Bronchial epithelial cell (primary cell): ENCODE results near the gene CPS1. TPM values are rescaled to one million over a fixed set of nuclear protein-coding genes. Genes with fewer than 3 reads are reported as not detected.

ENCODE experiments used
- DNase-seq: peaks from one replicate; pipeline ENCODE4 v3.0.0-alpha.2; 2010; ENCODE audit warnings: low read depth
- FAIRE-seq: peaks from 2 replicates; lab custom pipeline; 2011; peaks lifted over from hg19 to GRCh38; lab: Jason Lieb, UNC
- H3K27me3 ChIP-seq: 2 replicates; pipeline ENCODE4 v1.5.1; 2011; ENCODE audit warnings: low read length; ENCODE audit not compliant: control insufficient read depth, insufficient read depth
- H3K36me3 ChIP-seq: 2 replicates; pipeline ENCODE4 v1.5.1; 2011; ENCODE audit warnings: low read length; ENCODE audit not compliant: control insufficient read depth, insufficient read depth
- H3K4me3 ChIP-seq: 2 replicates; pipeline ENCODE4 v1.5.1; 2011; ENCODE audit warnings: mild to moderate bottlenecking, low read depth, low read length, control low read depth
- total RNA-seq: library from RNA; depleted of rRNA; stranded (reverse); fragments of >200 nt; gene quantifications from 2 replicates; pipeline ENCODE4 v1.2.1, GENCODE V29; 2014
- TF ChIP-seq, protein P1 (sequence below): IDR thresholded peaks from 2 replicates; pipeline ENCODE4 v1.5.1; 2011; ENCODE audit warnings: mild to moderate bottlenecking, moderate library complexity, low read length, control low read depth, inconsistent platforms; ENCODE audit not compliant: insufficient read depth, severe bottlenecking

Gene CPS1
- total RNA-seq, 1 donor from 2014 or later: 12.6 TPM

DNA sequence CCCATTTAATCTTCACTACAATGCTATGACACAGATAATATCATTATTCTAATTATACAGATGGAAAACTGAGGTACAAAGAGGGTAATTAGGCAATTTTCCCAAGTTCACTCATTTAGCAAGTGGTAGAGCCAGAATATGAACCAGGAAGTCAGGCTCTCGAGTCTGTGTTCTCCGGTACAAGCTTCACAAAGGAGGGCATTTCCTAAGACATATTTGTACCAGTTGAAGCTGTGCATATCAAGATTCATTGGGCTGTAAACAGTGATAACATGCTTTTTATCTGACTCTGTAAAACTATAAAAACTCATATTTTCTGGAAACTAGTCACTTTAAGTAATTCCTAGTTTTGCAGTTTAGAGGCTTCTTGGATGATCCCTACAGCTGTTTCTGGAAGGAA, 23.0 kb upstream of the CPS1 start:
- no peak overlapping the region for H3K4me3 ChIP-seq
- H3K36me3 ChIP-seq: no peaks in the 10 kb centered on the region
- TF ChIP-seq, protein P1, sequence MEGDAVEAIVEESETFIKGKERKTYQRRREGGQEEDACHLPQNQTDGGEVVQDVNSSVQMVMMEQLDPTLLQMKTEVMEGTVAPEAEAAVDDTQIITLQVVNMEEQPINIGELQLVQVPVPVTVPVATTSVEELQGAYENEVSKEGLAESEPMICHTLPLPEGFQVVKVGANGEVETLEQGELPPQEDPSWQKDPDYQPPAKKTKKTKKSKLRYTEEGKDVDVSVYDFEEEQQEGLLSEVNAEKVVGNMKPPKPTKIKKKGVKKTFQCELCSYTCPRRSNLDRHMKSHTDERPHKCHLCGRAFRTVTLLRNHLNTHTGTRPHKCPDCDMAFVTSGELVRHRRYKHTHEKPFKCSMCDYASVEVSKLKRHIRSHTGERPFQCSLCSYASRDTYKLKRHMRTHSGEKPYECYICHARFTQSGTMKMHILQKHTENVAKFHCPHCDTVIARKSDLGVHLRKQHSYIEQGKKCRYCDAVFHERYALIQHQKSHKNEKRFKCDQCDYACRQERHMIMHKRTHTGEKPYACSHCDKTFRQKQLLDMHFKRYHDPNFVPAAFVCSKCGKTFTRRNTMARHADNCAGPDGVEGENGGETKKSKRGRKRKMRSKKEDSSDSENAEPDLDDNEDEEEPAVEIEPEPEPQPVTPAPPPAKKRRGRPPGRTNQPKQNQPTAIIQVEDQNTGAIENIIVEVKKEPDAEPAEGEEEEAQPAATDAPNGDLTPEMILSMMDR: no peak
- FAIRE-seq (no peak), DNase-seq (no peak)
- no peaks in the 10 kb centered on the region for H3K27me3 ChIP-seq

DNA sequence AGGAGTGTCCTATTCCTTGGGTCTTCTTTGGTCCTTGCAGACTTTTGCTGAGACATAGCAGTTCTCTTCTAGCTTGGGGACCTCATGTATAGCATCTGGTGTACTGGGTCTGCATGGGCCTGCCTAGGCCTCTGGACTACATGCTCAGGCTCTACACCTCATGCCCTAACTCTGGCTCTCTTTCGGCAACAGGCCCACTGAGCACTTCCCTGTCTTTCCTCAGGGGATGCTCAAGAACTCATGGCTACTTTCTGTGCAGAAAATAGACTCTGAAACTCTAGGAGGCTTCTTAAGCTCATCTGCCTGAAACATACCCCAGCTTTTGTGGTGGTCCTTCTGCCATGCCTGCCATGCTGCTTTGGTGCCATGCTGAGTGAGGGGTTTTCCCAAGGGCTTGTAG, 21.5 kb upstream of the CPS1 start:
- Histone ChIP-seq H3K27me3 (no peaks in the 10 kb centered on the region), H3K4me3 (no peak overlapping the region), H3K36me3 (no peaks in the 10 kb centered on the region)
- TF ChIP-seq, protein P1: no peak
- FAIRE-seq (no peak), DNase-seq (no peak)

DNA sequence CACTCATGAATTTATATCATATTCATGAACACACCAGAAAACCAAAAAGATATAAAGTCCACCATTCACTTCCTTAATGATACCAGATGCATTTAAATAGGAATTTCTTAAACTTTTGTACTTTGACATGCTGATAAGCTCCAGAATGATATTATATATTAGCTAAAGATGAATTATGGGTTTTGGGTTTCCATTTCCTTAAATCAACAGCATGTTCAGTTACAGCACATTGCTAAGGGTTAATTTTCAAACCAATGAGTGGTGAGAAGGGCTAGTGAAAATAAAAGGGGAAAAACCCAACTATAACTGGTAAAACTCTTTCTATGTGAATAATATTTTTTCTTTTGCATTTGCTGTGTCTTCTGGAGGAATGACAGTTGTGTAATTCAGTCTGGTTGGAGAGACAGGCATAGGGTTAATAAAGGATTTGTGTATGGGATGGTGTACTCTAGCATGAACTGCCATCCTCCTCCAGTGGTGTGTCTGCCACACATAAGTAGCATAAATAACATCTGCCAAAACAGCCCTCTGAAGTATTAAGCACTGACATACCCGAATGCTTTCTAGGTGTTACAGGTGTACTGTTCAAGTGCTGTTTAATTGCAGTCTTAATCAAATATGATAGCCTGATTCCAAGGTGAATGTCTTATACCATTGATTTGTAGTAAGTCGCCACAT, 19.3 kb upstream of the CPS1 start:
- H3K36me3 ChIP-seq: no peaks in the 10 kb centered on the region
- H3K4me3 ChIP-seq: no peak overlapping the region
- H3K27me3 ChIP-seq: no peaks in the 10 kb centered on the region
- FAIRE-seq (no peak), DNase-seq (no peak)
- TF ChIP-seq, protein P1: no peak

DNA sequence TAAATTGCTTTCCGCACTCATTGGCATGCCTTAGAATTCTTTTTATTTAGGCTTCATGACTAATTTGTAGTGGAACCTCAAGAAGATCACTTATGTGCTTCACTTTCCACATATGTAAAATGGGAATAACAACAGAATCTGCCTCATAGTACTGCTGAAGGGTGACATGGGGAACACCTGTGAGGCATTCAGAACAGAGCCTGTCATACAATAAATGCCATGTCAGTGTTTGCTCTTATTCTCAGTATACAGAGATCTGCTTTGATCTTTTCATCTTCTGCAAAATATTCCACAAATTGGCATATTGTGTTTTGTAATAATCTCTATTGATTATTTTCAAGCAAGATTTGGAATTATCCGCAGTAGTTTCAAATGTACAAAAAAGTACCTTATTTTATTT, 17.4 kb upstream of the CPS1 start:
- FAIRE-seq: no peak
- no peak for DNase-seq
- TF ChIP-seq, protein P1: no peak
- H3K36me3 ChIP-seq: no peaks in the 10 kb centered on the region
- no peak overlapping the region for H3K4me3 ChIP-seq
- no peaks in the 10 kb centered on the region for H3K27me3 ChIP-seq

DNA sequence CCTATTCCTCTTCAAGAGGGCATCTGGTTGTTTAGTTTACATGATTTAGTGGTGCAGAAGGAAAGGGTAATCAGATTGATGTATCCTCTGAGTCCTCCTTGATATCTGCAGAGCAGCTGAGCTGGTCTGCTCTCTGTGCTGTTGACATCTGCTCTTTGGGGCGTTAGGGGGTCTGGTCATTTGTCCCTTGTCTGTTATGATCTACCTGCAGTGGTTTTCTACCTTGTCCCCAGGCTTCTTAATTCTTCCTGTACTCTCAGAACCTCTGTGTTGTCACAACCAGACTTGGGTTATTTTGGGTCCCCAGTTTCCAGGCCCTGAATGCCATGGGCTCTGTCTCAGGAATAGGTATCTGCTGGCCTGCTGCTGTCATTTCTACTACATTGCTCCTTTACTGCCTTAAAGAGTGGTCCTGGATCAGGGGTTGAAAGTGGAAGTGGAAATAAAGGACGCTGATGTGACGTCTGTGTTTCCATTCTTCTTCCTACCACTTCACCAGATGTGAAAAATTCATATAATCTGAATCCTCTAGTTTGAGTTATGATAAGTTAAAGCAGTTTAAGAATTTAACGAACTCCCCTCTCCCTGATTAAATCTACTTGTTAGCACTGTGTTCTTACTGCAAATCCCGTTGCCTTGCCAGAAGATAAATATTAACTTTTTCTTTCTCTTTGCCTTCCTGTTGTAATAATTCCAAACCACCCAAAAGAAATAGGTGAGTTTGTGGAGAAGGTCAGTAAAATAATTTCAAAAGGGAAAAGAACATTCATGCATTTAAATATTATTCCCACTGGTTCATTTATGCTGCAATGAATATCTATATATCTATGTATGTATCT, 16.6 kb upstream of the CPS1 start:
- Histone ChIP-seq H3K27me3 (no peaks in the 10 kb centered on the region), H3K36me3 (no peaks in the 10 kb centered on the region), H3K4me3 (no peak overlapping the region)
- TF ChIP-seq, protein P1: no peak
- FAIRE-seq: no peak
- DNase-seq: no peak
